Central memory CD8-positive, alpha-beta T cell (primary cell): ENCODE data around the gene IFNL1.
"Not testable (repeated sequence)": the region's sequence is repeated elsewhere in the genome, so short reads cannot be mapped to it uniquely, and the experiment has no call there.

Source experiments
- ATAC-seq: fragments of 150-1000 bp; cut with Tn5 transposase; replicated peaks from 2 replicates; pipeline ENCODE4 v1.10.0; 2022; ENCODE audit warnings: mild to moderate bottlenecking, moderate FRiP score, moderate number of reproducible peaks; ENCODE audit not compliant: poor library complexity, severe bottlenecking; ENCODE audit errors: extremely low read depth
- DNase-seq, 2 donors: peaks; one replicate each; pipeline ENCODE4 v3.0.0; 2021; ENCODE audit warnings: low spot score in 2 of 2
- H3K27ac Mint-ChIP-seq: one replicate; pipeline ENCODE4 v1.8.0; 2022; ENCODE audit warnings: low read depth, mild to moderate bottlenecking, moderate library complexity, mixed read lengths
- H3K27me3 Mint-ChIP-seq: one replicate; pipeline ENCODE4 v1.8.0; 2022; ENCODE audit warnings: mixed read lengths
- H3K36me3 Mint-ChIP-seq: one replicate; pipeline ENCODE4 v1.8.0; 2022; ENCODE audit warnings: mild to moderate bottlenecking, moderate library complexity, mixed read lengths; ENCODE audit not compliant: insufficient read depth
- H3K4me1 Mint-ChIP-seq: one replicate; pipeline ENCODE4 v1.8.0; 2022; ENCODE audit warnings: mixed read lengths
- H3K4me3 Mint-ChIP-seq: one replicate; pipeline ENCODE4 v1.8.0; 2022; ENCODE audit warnings: mild to moderate bottlenecking, moderate library complexity, mixed read lengths
- H3K9me3 Mint-ChIP-seq: one replicate; pipeline ENCODE4 v1.8.0; 2022; ENCODE audit warnings: mixed read lengths

Gene IFNL1

DNA sequence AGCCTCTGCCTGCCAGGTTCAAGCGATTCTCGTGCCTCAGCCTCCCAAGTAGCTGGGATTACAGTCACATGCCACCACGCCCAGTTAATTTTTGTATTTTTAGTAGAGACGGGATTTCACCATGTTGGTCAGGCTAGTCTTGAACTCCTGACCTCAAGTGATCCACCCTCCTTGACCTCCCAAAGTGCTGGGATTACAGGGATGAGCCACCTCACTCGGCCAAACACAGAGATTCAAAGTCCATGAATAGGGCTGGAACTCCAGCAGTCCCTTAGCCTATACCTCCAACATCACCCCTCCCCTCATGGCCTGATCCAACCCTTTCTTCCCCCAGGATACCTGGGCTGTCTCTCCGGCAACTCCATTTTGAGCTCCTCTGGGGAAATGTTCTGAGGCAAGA is 36.5 kb downstream of the IFNL1 start:
- not testable (repeated sequence) for ATAC-seq, DNase-seq, H3K9me3 Mint-ChIP-seq, H3K27me3 Mint-ChIP-seq, H3K27ac Mint-ChIP-seq
- H3K4me3 Mint-ChIP-seq = peak overlapping the region; percentile 95
- H3K4me1 Mint-ChIP-seq = peaks cover 56% of the 10 kb centered on the region
- peaks cover 51% of the 10 kb centered on the region for H3K36me3 Mint-ChIP-seq

- ATAC-seq = no peak
- peaks cover 46% of the 10 kb centered on the region for H3K36me3 Mint-ChIP-seq
- peak overlapping the region; percentile 95 for H3K4me3 Mint-ChIP-seq
- no peaks in the 10 kb centered on the region for H3K27me3 Mint-ChIP-seq
- no peak overlapping the region for H3K27ac Mint-ChIP-seq
- H3K4me1 Mint-ChIP-seq = peaks cover 55% of the 10 kb centered on the region
- no peaks in the 10 kb centered on the region for H3K9me3 Mint-ChIP-seq
- DNase-seq = no peak
Observed at GRCh38 chr19:39333507-39333906, 37.3 kb downstream of the IFNL1 start.

DNA sequence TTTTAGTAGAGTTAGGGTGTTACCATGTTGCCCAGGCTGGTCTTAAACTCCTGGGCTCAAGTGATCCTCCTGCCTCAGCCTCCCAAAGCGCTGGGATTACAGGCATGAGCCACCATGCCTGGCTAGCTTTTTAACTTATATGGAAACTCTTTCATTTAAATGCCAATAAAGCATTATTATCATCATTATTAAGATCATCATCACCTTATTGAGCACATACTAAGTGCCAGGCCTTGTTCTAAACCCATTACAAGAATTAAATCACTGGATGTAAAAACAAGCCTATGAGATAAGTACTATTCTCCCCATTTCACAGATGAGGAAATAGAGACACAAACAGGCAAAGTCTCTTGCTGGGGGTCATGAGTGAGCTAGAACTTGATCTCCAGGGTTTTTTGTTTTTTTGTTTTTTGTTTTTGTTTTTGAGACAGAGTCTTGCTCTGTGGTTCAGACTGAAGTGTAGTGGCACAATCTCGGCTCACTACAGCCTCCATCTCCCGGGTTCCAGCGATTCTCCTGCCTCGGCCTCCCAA is 38.3 kb downstream of the IFNL1 start:
- peaks cover 46% of the 10 kb centered on the region for H3K4me1 Mint-ChIP-seq
- ATAC-seq (no peak), DNase-seq (no peak)
- H3K9me3 Mint-ChIP-seq = no peaks in the 10 kb centered on the region
- peaks cover 39% of the 10 kb centered on the region for H3K36me3 Mint-ChIP-seq
- no peaks in the 10 kb centered on the region for H3K27me3 Mint-ChIP-seq
- peak overlapping the region; percentile 93 for H3K27ac Mint-ChIP-seq
- H3K4me3 Mint-ChIP-seq = peak overlapping the region; percentile 95

DNA sequence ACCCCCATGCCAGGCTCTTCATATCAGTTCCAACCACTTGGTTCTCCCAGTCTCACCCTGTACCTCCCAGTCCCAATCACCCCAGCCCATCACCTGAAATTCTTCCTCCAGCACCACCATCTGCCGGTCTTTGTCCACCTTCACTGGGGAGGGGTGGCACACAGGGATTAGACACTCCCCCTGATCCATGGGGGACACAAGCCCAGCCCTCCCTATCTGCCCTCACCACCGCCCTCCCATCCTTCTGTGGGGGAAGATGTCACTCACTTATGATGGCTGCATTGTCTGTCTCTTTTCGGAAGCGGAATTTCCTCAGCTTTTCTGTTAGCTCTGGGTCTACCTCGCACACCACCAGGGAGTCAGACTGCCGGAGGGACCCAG is 39.0 kb downstream of the IFNL1 start:
- Mint-ChIP-seq H3K4me3 (peak overlapping the region; percentile 95), H3K27me3 (no peaks in the 10 kb centered on the region), H3K27ac (peak overlapping the region; percentile 93), H3K9me3 (no peaks in the 10 kb centered on the region), H3K36me3 (peaks cover 37% of the 10 kb centered on the region), H3K4me1 (peaks cover 41% of the 10 kb centered on the region)
- DNase-seq (no peak), ATAC-seq (peak; percentile 48)

- Mint-ChIP-seq H3K4me3 (peak overlapping the region; percentile 95), H3K27ac (peak overlapping the region; percentile 93), H3K9me3 (no peaks in the 10 kb centered on the region), H3K36me3 (peaks cover 30% of the 10 kb centered on the region), H3K27me3 (no peaks in the 10 kb centered on the region), H3K4me1 (peaks cover 47% of the 10 kb centered on the region)
- ATAC-seq (no peak), DNase-seq (no peak)
Observed at GRCh38 chr19:39336483-39336882, 40.3 kb downstream of the IFNL1 start.

GRCh38 chr19:39339674-39340073 is 43.5 kb downstream of the IFNL1 start:
- Mint-ChIP-seq H3K4me1 (peaks cover 62% of the 10 kb centered on the region), H3K36me3 (peaks cover 31% of the 10 kb centered on the region), H3K27me3 (no peaks in the 10 kb centered on the region), H3K4me3 (no peak overlapping the region), H3K9me3 (no peaks in the 10 kb centered on the region), H3K27ac (no peak overlapping the region)
- no peak for ATAC-seq
- DNase-seq = no peak

GRCh38 chr19:39340156-39340555 is 43.9 kb downstream of the IFNL1 start:
- H3K27me3 Mint-ChIP-seq, H3K27ac Mint-ChIP-seq, DNase-seq, H3K9me3 Mint-ChIP-seq, ATAC-seq: not testable (repeated sequence)
- Mint-ChIP-seq H3K36me3 (peaks cover 29% of the 10 kb centered on the region), H3K4me3 (peak overlapping the region; percentile 98), H3K4me1 (peaks cover 63% of the 10 kb centered on the region)

GRCh38 chr19:39341129-39341718 is 45.0 kb downstream of the IFNL1 start:
- Mint-ChIP-seq H3K36me3 (peaks cover 23% of the 10 kb centered on the region), H3K9me3 (no peaks in the 10 kb centered on the region), H3K4me3 (peak overlapping the region; percentile 98), H3K4me1 (peaks cover 61% of the 10 kb centered on the region), H3K27ac (peak overlapping the region; percentile 94), H3K27me3 (no peaks in the 10 kb centered on the region)
- ATAC-seq (no peak), DNase-seq (no peak)

GRCh38 chr19:39341719-39342604 is 45.8 kb downstream of the IFNL1 start, which contains the start of gene SAMD4B:
SAMD4B (plus strand) TSS chr19:39342421; CDS start chr19:39356894, 14,473 bp downstream.
- Mint-ChIP-seq H3K9me3 (no peaks in the 10 kb centered on the region), H3K4me1 (peaks cover 60% of the 10 kb centered on the region), H3K27ac (peak within 1 kb of the TSS; percentile 94), H3K4me3 (peak within 1 kb of the TSS; percentile 98), H3K27me3 (no peaks in the 10 kb centered on the region), H3K36me3 (peaks cover 24% of the 10 kb centered on the region)
- DNase-seq (peak; percentile 95 to 99), ATAC-seq (peak; percentile 86)

DNA sequence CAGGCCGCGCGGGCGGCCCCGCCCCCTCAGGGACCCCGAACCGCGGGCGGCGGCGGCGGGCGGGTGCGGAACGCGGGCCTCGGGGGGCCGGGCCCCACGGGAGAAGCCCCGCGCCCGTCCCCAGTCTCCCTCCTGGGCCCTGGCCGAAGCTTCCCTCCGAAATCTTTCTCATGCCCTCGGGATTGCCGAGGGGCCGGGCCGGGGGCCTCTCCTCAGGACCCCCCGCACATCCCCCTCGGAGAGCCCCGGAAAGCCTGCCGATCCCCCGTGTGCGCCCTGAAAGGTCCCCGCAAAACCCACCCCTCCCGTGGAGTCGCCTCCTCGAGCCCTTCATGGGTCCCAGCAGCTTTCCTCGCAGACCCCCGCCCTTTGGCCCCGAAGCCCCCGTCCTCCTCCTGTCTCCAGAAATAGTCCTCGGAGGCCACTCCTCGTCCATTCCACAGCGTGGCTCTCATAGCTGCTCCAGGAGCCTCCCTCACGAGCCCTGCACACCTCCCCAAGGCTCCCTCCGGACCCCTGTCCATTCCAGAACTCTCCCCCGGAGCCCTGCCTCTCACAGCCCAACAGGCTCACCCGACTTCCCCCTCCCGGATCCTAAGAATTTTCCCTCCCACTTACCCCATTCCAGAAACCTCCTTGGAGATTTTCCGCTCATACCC is 46.6 kb downstream of the IFNL1 start:
- ATAC-seq = no peak
- H3K27ac Mint-ChIP-seq = peak overlapping the region; percentile 94
- H3K4me1 Mint-ChIP-seq = peaks cover 60% of the 10 kb centered on the region
- H3K27me3 Mint-ChIP-seq = no peaks in the 10 kb centered on the region
- no peaks in the 10 kb centered on the region for H3K9me3 Mint-ChIP-seq
- no peak for DNase-seq
- peak overlapping the region; percentile 83 for H3K4me3 Mint-ChIP-seq
- peaks cover 26% of the 10 kb centered on the region for H3K36me3 Mint-ChIP-seq

GRCh38 chr19:39345956-39346355 is 49.7 kb downstream of the IFNL1 start:
- Mint-ChIP-seq H3K36me3 (peaks cover 29% of the 10 kb centered on the region), H3K9me3 (no peaks in the 10 kb centered on the region), H3K4me1 (peaks cover 59% of the 10 kb centered on the region), H3K4me3 (no peak overlapping the region), H3K27me3 (no peaks in the 10 kb centered on the region), H3K27ac (peak overlapping the region; percentile 94)
- DNase-seq (no peak), ATAC-seq (no peak)

DNA sequence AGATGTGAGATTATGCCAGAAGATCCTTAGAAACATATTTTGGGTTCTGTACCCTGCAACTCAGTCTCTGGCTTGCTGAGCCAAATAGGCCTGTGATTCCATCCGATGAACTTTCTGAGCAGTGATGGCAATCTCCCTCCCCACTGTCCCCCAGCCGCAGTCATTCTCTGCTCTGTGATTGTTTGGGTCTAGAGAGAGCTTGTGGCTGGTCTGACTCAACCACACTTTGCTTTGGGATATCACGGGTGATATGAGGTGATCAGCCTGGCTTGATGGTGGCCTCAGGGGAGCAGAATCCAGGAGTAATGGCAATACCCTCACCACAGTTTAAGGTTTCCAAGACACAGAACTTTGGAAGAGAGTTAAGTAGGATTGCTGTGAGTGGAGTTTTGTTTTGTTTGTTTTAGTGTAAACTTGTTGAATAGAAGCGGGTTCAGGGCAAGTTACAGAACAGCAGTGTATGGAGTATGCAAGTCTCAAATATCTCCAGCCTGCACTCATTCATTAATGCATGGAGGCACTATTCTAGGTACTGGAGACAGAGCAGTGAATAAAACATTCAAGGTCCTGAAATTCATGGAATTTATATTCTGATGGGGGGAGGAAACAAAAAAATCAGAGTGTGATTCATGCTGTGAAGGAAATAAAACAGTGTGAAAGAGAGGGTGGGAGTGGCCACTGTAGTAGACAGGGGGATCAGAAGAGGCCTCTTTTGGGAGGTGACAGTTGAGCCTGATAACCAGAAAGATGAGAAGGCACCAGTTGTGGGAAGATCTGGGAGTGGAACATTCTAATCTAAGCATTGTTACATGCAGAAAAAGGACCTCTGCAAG is 51.3 kb downstream of the IFNL1 start:
- ATAC-seq = no peak
- Mint-ChIP-seq H3K4me3 (no peak overlapping the region), H3K4me1 (peaks cover 50% of the 10 kb centered on the region)

More for the DNA sequence above, 51.3 kb downstream of the IFNL1 start:
- Mint-ChIP-seq H3K27me3 (no peaks in the 10 kb centered on the region), H3K36me3 (peaks cover 28% of the 10 kb centered on the region), H3K9me3 (no peaks in the 10 kb centered on the region), H3K27ac (peak overlapping the region; percentile 30)
- no peak for DNase-seq
